Brain pericyte (primary cell): ENCODE results near the gene BIN2.
"Not testable (repeated sequence)": the region's sequence is repeated elsewhere in the genome, so short reads cannot be mapped to it uniquely, and the experiment has no call there.

Experiments used
- DNase-seq: peaks from one replicate; pipeline ENCODE4 v3.0.0-alpha.2; 2012; ENCODE audit warnings: low read depth, low spot score

Gene BIN2

GRCh38 chr12:51311389-51311788 lies 12.6 kb downstream of the BIN2 start:
- DNase-seq: no peak

- no peak for DNase-seq
These were observed 16.1 kb downstream of the BIN2 start for GRCh38 chr12:51307655-51308593.

GRCh38 chr12:51306507-51306906 lies 17.5 kb downstream of the BIN2 start:
- no peak for DNase-seq

GRCh38 chr12:51300768-51301167 lies 23.2 kb downstream of the BIN2 start:
- not testable (repeated sequence) for DNase-seq

DNA sequence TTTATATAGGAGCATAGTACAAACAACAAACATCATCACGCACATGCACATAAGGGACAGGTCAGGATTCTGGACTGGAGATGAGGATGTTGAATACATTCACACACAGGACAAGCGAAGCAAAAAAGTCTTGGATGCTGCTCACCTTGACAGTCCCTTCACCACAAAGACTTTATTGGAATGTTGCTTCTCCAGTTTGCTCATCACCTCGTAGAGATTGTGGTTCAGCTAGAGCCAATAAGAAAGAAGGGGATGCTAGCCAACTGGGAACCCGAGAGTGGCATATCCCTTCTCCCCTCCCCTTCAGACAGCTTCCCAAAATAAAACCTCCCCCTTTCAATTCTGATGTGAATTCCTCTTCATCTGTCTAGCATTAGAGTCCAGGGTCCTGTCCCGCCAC lies 28.3 kb downstream of the BIN2 start:
- no peak for DNase-seq

GRCh38 chr12:51294097-51294496 lies 29.9 kb downstream of the BIN2 start:
- DNase-seq: not testable (repeated sequence)

GRCh38 chr12:51293696-51294095 lies 30.3 kb downstream of the BIN2 start:
- no peak for DNase-seq

DNA sequence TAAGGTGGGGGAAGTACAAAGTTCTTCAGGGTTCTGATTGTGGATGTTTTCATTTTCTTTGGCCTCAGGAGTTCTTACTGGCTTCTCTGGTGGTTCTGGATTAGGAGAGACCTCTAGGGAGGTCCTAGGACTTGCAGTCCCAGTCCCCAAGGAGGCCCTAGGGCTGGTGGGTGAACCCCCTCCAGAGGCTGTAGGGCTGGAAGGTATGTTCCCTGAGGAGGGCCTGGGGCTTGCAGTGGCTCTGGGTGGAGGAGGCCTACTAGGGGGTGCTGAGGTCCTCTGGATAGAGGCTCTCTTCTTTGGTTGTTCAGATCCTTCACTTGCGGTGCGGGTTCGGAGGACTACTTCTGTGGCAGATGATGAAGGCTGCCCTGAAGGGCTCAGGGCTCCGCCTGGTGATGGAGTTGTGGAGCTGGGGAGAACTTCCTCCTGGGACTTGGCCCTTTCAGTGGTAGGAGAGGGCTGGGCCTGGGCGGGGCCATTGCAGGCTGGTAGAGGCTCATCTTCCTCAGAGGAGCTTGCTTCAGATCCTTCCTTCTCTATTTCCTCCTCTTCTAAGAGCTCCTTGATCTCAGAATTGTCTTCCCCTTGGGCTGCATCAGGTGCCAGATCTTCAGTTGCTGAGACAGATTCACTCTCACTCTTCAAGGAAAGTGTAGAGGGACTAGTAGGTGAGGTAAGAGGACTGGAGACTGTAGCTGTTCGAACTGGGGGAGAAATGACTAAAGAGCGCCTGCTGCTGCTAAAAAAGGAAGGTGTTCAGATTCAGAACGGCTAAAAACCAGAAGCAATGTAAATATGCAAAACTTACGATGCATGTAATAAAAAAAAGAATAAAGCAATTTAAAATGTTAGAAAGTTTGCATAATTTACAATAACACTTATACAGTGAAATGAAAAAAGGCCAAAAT lies 32.1 kb downstream of the BIN2 start:
- DNase-seq: not testable (repeated sequence)

GRCh38 chr12:51285843-51286242 lies 38.1 kb downstream of the BIN2 start:
- DNase-seq: no peak

DNA sequence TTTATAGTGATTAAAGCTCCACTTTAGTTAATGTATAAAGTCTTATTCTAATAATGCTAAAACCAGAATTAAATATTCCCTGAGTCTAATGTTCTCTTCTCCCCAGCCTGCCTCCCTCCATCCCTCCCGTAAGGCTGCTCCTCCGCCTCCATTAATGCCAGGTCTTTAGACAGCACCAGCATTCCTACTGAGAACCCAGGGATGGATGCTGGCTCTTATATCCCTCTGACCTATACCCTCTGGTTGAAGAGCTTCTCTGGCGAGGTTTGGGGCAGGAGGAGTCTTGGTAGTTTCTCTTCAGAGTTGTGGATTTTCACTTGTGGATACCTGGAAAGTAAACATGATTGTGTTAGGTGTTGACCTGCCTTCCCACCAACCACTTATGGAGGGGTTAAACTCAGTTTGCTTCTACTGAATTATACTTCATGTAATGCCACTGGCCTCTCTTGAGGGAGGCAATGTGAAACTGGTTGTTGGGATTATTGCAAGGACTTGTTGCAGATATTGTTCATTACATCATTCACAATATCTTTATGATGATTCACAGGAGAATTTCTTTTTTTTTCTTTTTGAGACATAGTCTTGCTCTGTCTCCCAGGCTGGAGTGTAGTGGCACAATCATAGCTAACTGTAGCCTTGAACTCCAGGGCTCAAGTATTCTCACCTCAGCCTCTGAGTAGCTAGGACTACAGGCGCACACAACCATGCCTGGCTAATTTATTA lies 42.6 kb downstream of the BIN2 start:
- no peak for DNase-seq

GRCh38 chr12:51275088-51275487 lies 48.9 kb downstream of the BIN2 start:
- DNase-seq: no peak

- DNase-seq: not testable (repeated sequence)
These were observed 51.2 kb downstream of the BIN2 start for GRCh38 chr12:51272810-51273209.

DNA sequence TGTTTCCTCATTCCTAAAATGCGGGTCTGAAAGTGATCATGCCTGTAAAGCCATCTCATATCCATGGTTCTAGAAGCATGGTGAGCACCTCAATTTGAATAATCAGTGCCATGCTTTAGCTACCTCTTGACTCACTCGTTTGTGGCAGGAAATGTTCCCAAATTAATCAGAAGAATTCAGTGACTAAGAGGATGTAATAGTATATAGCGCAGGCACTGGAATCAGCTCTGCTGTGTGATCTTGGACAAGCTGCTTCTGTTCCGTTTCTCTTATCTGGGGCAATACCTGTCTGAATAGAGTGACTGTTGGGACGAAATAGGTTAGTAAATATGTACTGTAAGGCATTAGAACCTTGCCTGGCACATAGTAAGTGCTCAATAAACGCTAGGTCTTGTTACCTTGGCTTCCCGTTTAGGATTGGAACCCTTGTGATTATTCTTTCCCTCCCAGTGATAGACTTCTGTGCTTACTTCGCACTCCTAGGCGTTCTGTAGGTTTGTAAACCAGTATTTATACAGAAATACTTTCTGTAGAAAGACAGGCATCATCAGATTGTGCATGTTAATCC lies 52.9 kb downstream of the BIN2 start:
- no peak for DNase-seq

GRCh38 chr12:51270067-51270950 lies 53.7 kb downstream of the BIN2 start, which contains the start of gene SMAGP:
Gene SMAGP (minus strand): TSS chr12:51270415. CDS start chr12:51269278, 1,137 bp downstream.
- DNase-seq: no peak

DNA sequence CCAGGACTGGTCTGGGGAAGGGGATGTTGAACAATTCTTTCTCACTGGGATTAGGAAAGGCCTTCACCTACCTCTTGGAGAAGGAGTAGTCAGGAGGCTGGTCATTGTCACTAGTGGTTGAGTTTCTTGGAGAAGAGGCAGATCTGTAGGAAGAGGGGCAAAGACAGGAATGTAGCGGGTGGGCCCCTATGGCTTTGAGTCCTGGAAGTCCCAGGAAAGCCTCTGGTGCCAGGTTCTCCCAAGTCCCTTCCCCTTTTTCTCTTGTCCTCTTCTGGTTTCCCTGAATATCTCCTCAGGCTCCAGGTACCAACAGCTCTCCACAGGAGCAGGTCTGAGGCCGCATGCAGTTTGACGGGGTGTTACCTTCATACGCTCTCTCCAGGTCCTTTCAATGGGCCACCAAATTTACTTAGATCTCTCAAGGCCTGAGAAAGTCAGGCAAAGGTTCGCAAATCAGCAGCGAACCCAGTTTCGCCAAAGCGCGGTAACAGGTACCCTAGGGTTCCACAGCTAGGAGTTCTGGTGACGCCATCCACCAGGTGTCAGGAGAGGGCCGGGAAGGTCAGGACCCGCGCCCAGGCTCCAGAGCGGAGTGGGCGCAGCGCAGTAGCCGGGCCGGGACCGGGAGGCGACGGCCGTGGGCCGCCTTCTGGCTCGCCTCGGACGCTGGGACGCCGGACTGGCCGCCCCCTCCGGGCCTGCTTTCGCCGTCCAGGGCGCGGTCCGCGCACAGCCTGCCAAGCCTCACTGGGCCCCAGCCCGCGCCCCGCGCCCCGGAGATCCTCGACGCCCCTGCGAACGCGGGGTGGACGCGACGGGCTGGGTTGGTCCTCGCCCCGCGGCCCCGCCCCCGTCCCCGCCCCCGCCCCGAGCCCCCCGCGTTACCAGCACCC lies 54.6 kb downstream of the BIN2 start:
- DNase-seq: no peak

- no peak for DNase-seq
These were observed 59.0 kb downstream of the BIN2 start for GRCh38 chr12:51265024-51265423.

GRCh38 chr12:51264297-51264696 lies 59.7 kb downstream of the BIN2 start:
- DNase-seq: no peak

GRCh38 chr12:51263341-51263740 lies 60.6 kb downstream of the BIN2 start:
- DNase-seq: no peak

GRCh38 chr12:51262758-51263177 lies 61.2 kb downstream of the BIN2 start:
- DNase-seq: no peak
